Heart right ventricle (tissue), 16 donors: ENCODE data around the gene CEP89. TPM values are rescaled to one million over a fixed set of nuclear protein-coding genes. Genes with fewer than 3 reads are reported as not detected.

ENCODE experiments used
- ATAC-seq, 8 donors: fragments of 200-7000 bp; cut with Tn5 transposase; one replicate each; pipeline ENCODE4 v1.9.1; 2020; ENCODE audit warnings: mild to moderate bottlenecking in 8 of 8, moderate library complexity in 8 of 8, moderate number of reproducible peaks in 1 of 8
- DNase-seq, 2 donors: peaks; one replicate each; pipeline ENCODE4 v3.0.0-alpha.2; 2020
- H3K27ac ChIP-seq, 10 donors: fragments of 200-600 bp; sonication (generic) in 2 of 10; one replicate each; pipeline versions ENCODE4 v1.5.0 to v1.8.0; 2020 to 2022; ENCODE audit warnings: mild to moderate bottlenecking in 3 of 10
- H3K27me3 ChIP-seq, 7 donors: fragments of 200-600 bp; one replicate each; pipeline ENCODE4 v1.8.0; 2021 to 2022; ENCODE audit warnings: mild to moderate bottlenecking in 2 of 7
- H3K36me3 ChIP-seq, 9 donors: fragments of 200-600 bp; sonication (generic) in 1 of 9; one replicate each; pipeline versions ENCODE4 v1.5.0 to v1.8.0; 2020 to 2022; ENCODE audit warnings: mild to moderate bottlenecking in 2 of 9
- H3K4me1 ChIP-seq, 9 donors: fragments of 200-600 bp; sonication (generic) in 1 of 9; one replicate each; pipeline versions ENCODE4 v1.5.0 to v1.8.0; 2020 to 2022; ENCODE audit warnings: mild to moderate bottlenecking in 4 of 9
- H3K4me3 ChIP-seq, 10 donors: fragments of 200-600 bp; sonication (generic) in 2 of 10; one replicate each; pipeline versions ENCODE4 v1.5.0 to v1.8.0; 2020 to 2022; ENCODE audit warnings: mild to moderate bottlenecking in 7 of 10, moderate library complexity in 2 of 10
- H3K9me3 ChIP-seq, 11 donors: fragments of 200-600 bp in 10 of 11; sonication (generic) in 2 of 11; one replicate each; pipeline versions ENCODE4 v1.5.0 to v1.8.0; 2013 to 2022; ENCODE audit warnings: mild to moderate bottlenecking in 2 of 11, control low read depth in 1 of 11, moderate library complexity in 1 of 11
- CTCF ChIP-seq, 9 donors: fragments of 200-600 bp; sonication (generic) in 2 of 9; IDR thresholded peaks; one replicate each; pipeline versions ENCODE4 v1.5.0 to v1.8.0; 2021 to 2022; ENCODE audit warnings: antibody characterized with exemption in 9 of 9, mild to moderate bottlenecking in 5 of 9, moderate library complexity in 1 of 9
- WGBS, 2 donors: extraction: QIAGEN DNeasy Blood & Tissue Kit; methylation state at CpG; one replicate each; pipeline ENCODE4 v1.1.7; 2013; ENCODE audit warnings: inconsistent platforms in 1 of 2; 5-methylcytosine and 5-hydroxymethylcytosine counted together
- intact Hi-C, 10 donors: fragments of 100-400 bp; cut with DNase I; formaldehyde crosslinking; loops; one replicate each; pipeline versions ENCODE4 v1.11.1 to v1.14.2; 2022
- polyA plus RNA-seq, 2 donors: library from polyadenylated mRNA; stranded (reverse); fragments of 200-250 nt; gene quantifications; one replicate each; pipeline ENCODE4 v1.2.3, GENCODE V29; 2013
- total RNA-seq, 10 donors: library from RNA; stranded (reverse); fragmentation: NEBNext Ultra II Directional in 3 of 10; extraction: Animal tissue kit (Norgen Biotek cat#: 25700) in 3 of 10; gene quantifications; one replicate each; pipeline versions ENCODE4 v1.2.1 to v1.2.4, GENCODE V29; 2021 to 2023
- donor health status: Arrhythmogenic right ventricular cardiomyopathy.
- donor health status: ischemic (EF 13 %, LVEDD 7.1; RV severe dilation, severe dysfunction).
- donor health status: healthy with polysubstance abuse.
- donor health status: DM: no; HTN: yes; CAD: no.
- donor health status: DM: no; HTN: no; CAD: no.
- donor health status: ischemic (EF 25% LVEDD 6.9; RV normal size, moderate dysfunction).
- donor health status: ischemic (EF 25% LVEDD 5.7; RV mildly dilated, moderate dysfunction).
- donor health status: healthy.
- donor health status: DM: yes; HTN: yes; CAD: no.
- donor health status: Ischemic cardiomyopathy.
- donor health status: ischemic (EF 35%, LVEDD 5.7; RV mildly dilated, moderate dysfunction).
- donor health status: nonischemic (EF 11% LVEDD 7.7; RV severe dilation, severe dysfunction).
- donor health status: DM: yes; HTN: yes; CAD: no.
- donor health status: PGD.
- donor health status: ischemic (EF 29% LVEDD 5.4; RV normal size, mild dysfunction).
- donor health status: nonischemic (EF 23%, LVEDD 6.1; RV moderate dilation, normal function).

Gene CEP89
- total and polyA plus RNA-seq, 12 donors, result 7.5 to 13.9 (median 10.0) TPM

- Histone ChIP-seq H3K4me3 (no peak overlapping the region), H3K9me3 (no peaks in the 10 kb centered on the region), H3K36me3 (peaks cover 0 to 49% (median 0%) of the 10 kb centered on the region in 9 donors), H3K4me1 (no peaks in the 10 kb centered on the region), H3K27ac (no peak overlapping the region), H3K27me3 (no peaks in the 10 kb centered on the region)
- TF ChIP-seq CTCF (IDR thresholded peaks at IDR 0.05), result no peak
- no peak for DNase-seq
- ATAC-seq, result no peak
- intact Hi-C loops, result no loop called here
- WGBS, 2 donors, result 95 to 96% methylated on average over 14 of the region's 14 CpGs
These were observed 93.6 kb downstream of the CEP89 start for GRCh38 chr19:32877977-32878745.

- intact Hi-C loops, result no loop called here
- Histone ChIP-seq H3K4me3 (no peak overlapping the region), H3K27me3 (no peaks in the 10 kb centered on the region), H3K4me1 (no peaks in the 10 kb centered on the region), H3K27ac (no peak overlapping the region), H3K9me3 (no peaks in the 10 kb centered on the region), H3K36me3 (peaks cover 0 to 44% (median 0%) of the 10 kb centered on the region in 9 donors)
- TF ChIP-seq CTCF (IDR thresholded peaks at IDR 0.05), result no peak
- DNase-seq (no peak), ATAC-seq (no peak)
- WGBS, 2 donors, result 92 to 93% methylated on average over 9 of the region's 9 CpGs
These were observed 94.3 kb downstream of the CEP89 start for GRCh38 chr19:32877323-32877912.

GRCh38 chr19:32876919-32877285 is 94.9 kb downstream of the CEP89 start:
- H3K36me3 ChIP-seq, result peaks cover 0 to 42% (median 0%) of the 10 kb centered on the region in 9 donors
- H3K4me3 ChIP-seq, result no peak overlapping the region
- intact Hi-C loops, result no loop called here
- ATAC-seq, result no peak
- H3K4me1 ChIP-seq, result no peaks in the 10 kb centered on the region
- no peak for DNase-seq
- H3K9me3 ChIP-seq, result no peaks in the 10 kb centered on the region
- H3K27me3 ChIP-seq, result no peaks in the 10 kb centered on the region
- H3K27ac ChIP-seq, result no peak overlapping the region
- no peak for TF ChIP-seq CTCF (IDR thresholded peaks at IDR 0.05)
- 81 to 85% methylated on average over 12 of the region's 12 CpGs for WGBS, 2 donors

GRCh38 chr19:32876236-32876918 is 95.4 kb downstream of the CEP89 start:
- H3K27me3 ChIP-seq, result no peaks in the 10 kb centered on the region
- peaks cover 0 to 37% (median 0%) of the 10 kb centered on the region in 9 donors for H3K36me3 ChIP-seq
- H3K9me3 ChIP-seq, result no peaks in the 10 kb centered on the region
- no peak for ATAC-seq
- 84 to 91% methylated on average over 9 of the region's 9 CpGs for WGBS, 2 donors
- intact Hi-C loops, result no loop called here
- H3K27ac ChIP-seq, result no peak overlapping the region
- H3K4me1 ChIP-seq, result no peaks in the 10 kb centered on the region
- no peak for TF ChIP-seq CTCF (IDR thresholded peaks at IDR 0.05)
- no peak for DNase-seq
- no peak overlapping the region for H3K4me3 ChIP-seq
